Measurements from ENCODE around the gene SRRM3.

DNA sequence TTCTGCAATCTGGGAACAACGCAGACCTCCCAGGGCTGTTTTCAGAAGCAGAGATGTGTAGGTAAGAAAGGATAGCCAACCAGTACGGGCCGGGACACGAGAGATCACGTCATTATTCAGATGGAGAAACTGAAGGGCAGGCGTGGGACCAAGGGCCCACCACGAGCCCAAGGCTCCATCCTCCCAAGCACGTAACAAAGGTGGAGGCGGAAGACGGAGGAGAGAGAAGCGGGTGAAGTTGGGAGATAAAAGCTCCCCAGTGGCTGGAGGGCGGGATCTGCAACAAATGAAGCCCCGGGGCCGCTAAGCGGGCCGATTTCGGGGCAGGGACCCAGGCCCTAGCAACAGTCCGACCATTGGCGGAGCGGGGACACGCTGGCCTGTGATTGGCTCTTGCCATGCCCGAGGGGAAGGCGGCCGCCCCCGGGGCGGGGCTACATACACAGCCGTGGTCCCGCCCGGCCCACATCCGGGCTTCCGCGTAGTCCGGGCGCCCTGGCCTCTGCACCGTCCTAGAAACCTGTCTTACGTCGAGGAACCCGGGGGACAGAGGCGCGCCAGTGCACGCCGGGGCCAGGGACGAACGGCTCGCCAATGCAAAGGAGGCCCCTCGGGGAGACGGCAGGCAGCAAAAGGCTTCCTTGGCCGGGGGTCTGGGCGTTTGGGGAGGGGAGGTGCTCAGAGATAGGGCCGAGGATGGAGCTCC lies 116.2 kb downstream of the SRRM3 start:
- TF ChIP-seq, protein P1, sequence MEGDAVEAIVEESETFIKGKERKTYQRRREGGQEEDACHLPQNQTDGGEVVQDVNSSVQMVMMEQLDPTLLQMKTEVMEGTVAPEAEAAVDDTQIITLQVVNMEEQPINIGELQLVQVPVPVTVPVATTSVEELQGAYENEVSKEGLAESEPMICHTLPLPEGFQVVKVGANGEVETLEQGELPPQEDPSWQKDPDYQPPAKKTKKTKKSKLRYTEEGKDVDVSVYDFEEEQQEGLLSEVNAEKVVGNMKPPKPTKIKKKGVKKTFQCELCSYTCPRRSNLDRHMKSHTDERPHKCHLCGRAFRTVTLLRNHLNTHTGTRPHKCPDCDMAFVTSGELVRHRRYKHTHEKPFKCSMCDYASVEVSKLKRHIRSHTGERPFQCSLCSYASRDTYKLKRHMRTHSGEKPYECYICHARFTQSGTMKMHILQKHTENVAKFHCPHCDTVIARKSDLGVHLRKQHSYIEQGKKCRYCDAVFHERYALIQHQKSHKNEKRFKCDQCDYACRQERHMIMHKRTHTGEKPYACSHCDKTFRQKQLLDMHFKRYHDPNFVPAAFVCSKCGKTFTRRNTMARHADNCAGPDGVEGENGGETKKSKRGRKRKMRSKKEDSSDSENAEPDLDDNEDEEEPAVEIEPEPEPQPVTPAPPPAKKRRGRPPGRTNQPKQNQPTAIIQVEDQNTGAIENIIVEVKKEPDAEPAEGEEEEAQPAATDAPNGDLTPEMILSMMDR (IDR thresholded peaks at IDR 0.05) = no peak
- TF ChIP-seq KDM1A (IDR thresholded peaks at IDR 0.05; ENCODE audit: low read depth) (no peak), JUNB (IDR thresholded peaks at IDR 0.05) (no peak), ZFP36 (IDR thresholded peaks at IDR 0.05; ENCODE audit: borderline replicate concordance, partially characterized antibody) (no peak), RNF2 (IDR thresholded peaks at IDR 0.05; ENCODE audit: borderline replicate concordance, low read depth) (no peak), RCOR1 (IDR thresholded peaks at IDR 0.05; ENCODE audit: low read depth, low read length) (no peak), RFX5 (IDR thresholded peaks at IDR 0.05) (peak; percentile 99)
- TF ChIP-seq, protein P2, sequence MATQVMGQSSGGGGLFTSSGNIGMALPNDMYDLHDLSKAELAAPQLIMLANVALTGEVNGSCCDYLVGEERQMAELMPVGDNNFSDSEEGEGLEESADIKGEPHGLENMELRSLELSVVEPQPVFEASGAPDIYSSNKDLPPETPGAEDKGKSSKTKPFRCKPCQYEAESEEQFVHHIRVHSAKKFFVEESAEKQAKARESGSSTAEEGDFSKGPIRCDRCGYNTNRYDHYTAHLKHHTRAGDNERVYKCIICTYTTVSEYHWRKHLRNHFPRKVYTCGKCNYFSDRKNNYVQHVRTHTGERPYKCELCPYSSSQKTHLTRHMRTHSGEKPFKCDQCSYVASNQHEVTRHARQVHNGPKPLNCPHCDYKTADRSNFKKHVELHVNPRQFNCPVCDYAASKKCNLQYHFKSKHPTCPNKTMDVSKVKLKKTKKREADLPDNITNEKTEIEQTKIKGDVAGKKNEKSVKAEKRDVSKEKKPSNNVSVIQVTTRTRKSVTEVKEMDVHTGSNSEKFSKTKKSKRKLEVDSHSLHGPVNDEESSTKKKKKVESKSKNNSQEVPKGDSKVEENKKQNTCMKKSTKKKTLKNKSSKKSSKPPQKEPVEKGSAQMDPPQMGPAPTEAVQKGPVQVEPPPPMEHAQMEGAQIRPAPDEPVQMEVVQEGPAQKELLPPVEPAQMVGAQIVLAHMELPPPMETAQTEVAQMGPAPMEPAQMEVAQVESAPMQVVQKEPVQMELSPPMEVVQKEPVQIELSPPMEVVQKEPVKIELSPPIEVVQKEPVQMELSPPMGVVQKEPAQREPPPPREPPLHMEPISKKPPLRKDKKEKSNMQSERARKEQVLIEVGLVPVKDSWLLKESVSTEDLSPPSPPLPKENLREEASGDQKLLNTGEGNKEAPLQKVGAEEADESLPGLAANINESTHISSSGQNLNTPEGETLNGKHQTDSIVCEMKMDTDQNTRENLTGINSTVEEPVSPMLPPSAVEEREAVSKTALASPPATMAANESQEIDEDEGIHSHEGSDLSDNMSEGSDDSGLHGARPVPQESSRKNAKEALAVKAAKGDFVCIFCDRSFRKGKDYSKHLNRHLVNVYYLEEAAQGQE (IDR thresholded peaks at IDR 0.05) = no peak; the same call in 1 of the 2 replicates
